Prostate gland (tissue), 2 donors: ENCODE measurements around the gene TEN1. TPM values are rescaled to one million over a fixed set of nuclear protein-coding genes. Genes with fewer than 3 reads are reported as not detected.

Experiments used
- DNase-seq: peaks from one replicate; pipeline ENCODE4 v3.0.0-alpha.2; 2019; ENCODE audit warnings: low spot score
- H3K27ac ChIP-seq, 2 donors: fragments of 200-600 bp; sonication (generic); 2 replicates each; pipeline ENCODE4 v1.5.1; 2017 to 2019
- H3K27me3 ChIP-seq: fragments of 200-600 bp; sonication (generic); replicated peaks from 2 replicates; pipeline ENCODE4 v1.5.1; 2019; ENCODE audit not compliant: insufficient read depth
- H3K36me3 ChIP-seq, 2 donors: fragments of 200-600 bp; sonication (generic); 1 replicate in 1 of 2; 2 replicates in 1 of 2; pipeline versions ENCODE4 v1.5.1 to v1.8.1; 2017 to 2019
- H3K4me1 ChIP-seq: fragments of 200-600 bp; sonication (generic); replicated peaks from 2 replicates; pipeline ENCODE4 v1.5.1; 2019
- H3K4me3 ChIP-seq, 2 donors: fragments of 200-600 bp; sonication (generic); 2 replicates each; pipeline ENCODE4 v1.5.1; 2017 to 2019
- H3K9me3 ChIP-seq: fragments of 200-600 bp; sonication (generic); 2 replicates; pipeline ENCODE4 v1.5.1; 2017
- CTCF ChIP-seq, 4 experiments: fragments of 200-600 bp in 2 of 4; fragments of 450-650 bp in 2 of 4; sonication (generic) in 2 of 4; IDR thresholded peaks; 1 replicate in 3 of 4; 2 replicates in 1 of 4; pipeline ENCODE4 v1.5.1; 2016 to 2019; ENCODE audit warnings: antibody characterized with exemption in 4 of 4, mild to moderate bottlenecking in 2 of 4, moderate library complexity in 2 of 4
- POLR2A ChIP-seq: fragments of 450-650 bp; IDR thresholded peaks from one replicate; pipeline ENCODE4 v1.6.1; 2016; ENCODE audit warnings: antibody characterized with exemption, mild to moderate bottlenecking
- POLR2AphosphoS5 ChIP-seq: sonication (generic); formaldehyde crosslinking; IDR thresholded peaks from one replicate; pipeline ENCODE4 v1.6.1; 2017; ENCODE audit warnings: antibody characterized with exemption
- WGBS: methylation state at CpG from one replicate; pipeline ENCODE4 v1.1.5; 2018; 5-methylcytosine and 5-hydroxymethylcytosine counted together
- intact Hi-C: fragments of 100-400 bp; cut with DNase I; formaldehyde crosslinking; loops from one replicate; pipeline ENCODE4 v1.14.2; 2022
- total RNA-seq, 2 donors: library from RNA; depleted of rRNA; stranded (reverse); fragments of >200 nt; gene quantifications; one replicate each; pipeline ENCODE4 v1.1.0, GENCODE V29; 2016

Gene TEN1
- total RNA-seq, 2 donors from 2014 or later, result 20.9 to 25.1 TPM

- no peak for TF ChIP-seq POLR2A
- TF ChIP-seq POLR2AphosphoS5, result no peak
- TF ChIP-seq CTCF (IDR thresholded peaks at IDR 0.05), result no peak
- intact Hi-C loops, result no loop called here
- Histone ChIP-seq H3K27me3 (no peaks in the 10 kb centered on the region), H3K27ac (no peak overlapping the region), H3K4me3 (no peak overlapping the region), H3K36me3 (peaks cover 22 to 23% of the 10 kb centered on the region in 2 donors), H3K4me1 (no peaks in the 10 kb centered on the region), H3K9me3 (no peaks in the 10 kb centered on the region)
- 93% methylated on average over 6 of the region's 6 CpGs for WGBS
- DNase-seq, result no peak
Observed at GRCh38 chr17:75950421-75950820, 28.6 kb upstream of the TEN1 start.

GRCh38 chr17:75950855-75951554 lies 28.0 kb upstream of the TEN1 start:
- no peak overlapping the region for H3K27ac ChIP-seq
- 79% methylated on average over 8 of the region's 8 CpGs for WGBS
- no peak overlapping the region for H3K4me3 ChIP-seq
- intact Hi-C loops, result no loop called here
- no peaks in the 10 kb centered on the region for H3K4me1 ChIP-seq
- H3K36me3 ChIP-seq, result peaks cover 23 to 27% of the 10 kb centered on the region in 2 donors
- no peaks in the 10 kb centered on the region for H3K9me3 ChIP-seq
- TF ChIP-seq CTCF (IDR thresholded peaks at IDR 0.05), result no peak
- TF ChIP-seq POLR2A, result no peak
- no peak for TF ChIP-seq POLR2AphosphoS5
- DNase-seq, result no peak
- no peaks in the 10 kb centered on the region for H3K27me3 ChIP-seq

GRCh38 chr17:75959051-75959838 lies 19.8 kb upstream of the TEN1 start:
- Histone ChIP-seq H3K36me3 (peaks cover 0 to 13% of the 10 kb centered on the region in 2 donors), H3K27ac (peak overlapping the region; percentile 33 to 44), H3K4me1 (no peaks in the 10 kb centered on the region), H3K9me3 (no peaks in the 10 kb centered on the region), H3K27me3 (no peaks in the 10 kb centered on the region), H3K4me3 (no peak overlapping the region)
- DNase-seq, result no peak
- TF ChIP-seq POLR2AphosphoS5, result peak; percentile 6
- TF ChIP-seq CTCF (IDR thresholded peaks at IDR 0.05), result no peak
- intact Hi-C loops, result no loop called here
- WGBS, result 30% methylated on average over 8 of the region's 8 CpGs

- TF ChIP-seq POLR2AphosphoS5 (no peak), POLR2A (no peak), CTCF (IDR thresholded peaks at IDR 0.05) (no peak)
- DNase-seq, result no peak
Observed at GRCh38 chr17:75959839-75960511, 19.1 kb upstream of the TEN1 start.

More at GRCh38 chr17:75959839-75960511, 19.1 kb upstream of the TEN1 start:
- Histone ChIP-seq H3K36me3 (peaks cover 0 to 11% of the 10 kb centered on the region in 2 donors), H3K4me3 (no peak overlapping the region), H3K9me3 (no peaks in the 10 kb centered on the region), H3K27ac (peak overlapping the region in 1 of 2 donors; percentile 44), H3K27me3 (no peaks in the 10 kb centered on the region), H3K4me1 (no peaks in the 10 kb centered on the region)
- intact Hi-C loops, result no loop called here
- WGBS, result 92% methylated on average over 11 of the region's 11 CpGs
